B cell (primary cell): ENCODE results near the gene DYNLT2. TPM values are rescaled to one million over a fixed set of nuclear protein-coding genes. Genes with fewer than 3 reads are reported as not detected.
A peak's percentile ranks its signal among the peaks of the same experiment; 100 is the strongest.

ENCODE experiments used
- ATAC-seq: fragments of 200-7000 bp; cut with Tn5 transposase; one replicate; pipeline ENCODE4 v1.10.0; 2021; ENCODE audit warnings: low read depth, mild to moderate bottlenecking, moderate number of reproducible peaks, moderate library complexity
- CTCF ChIA-PET: fragments of 350-600 bp; sonication (Branson Sonifier 250); formaldehyde crosslinking; loops from one replicate; lab custom pipeline; 2021; ENCODE audit warnings: antibody characterized with exemption, inconsistent platforms; lab: Charles Lee
- POLR2A ChIA-PET: fragments of 350-600 bp; sonication (Branson Sonifier 250); formaldehyde crosslinking; loops from one replicate; lab custom pipeline; 2021; ENCODE audit warnings: antibody characterized with exemption; lab: Charles Lee
- DNase-seq: peaks from one replicate; pipeline ENCODE4 v3.0.0; 2013
- H2AFZ ChIP-seq: 2 replicates; pipeline ENCODE4 v1.6.1; 2012; ENCODE audit warnings: mild to moderate bottlenecking, low read depth, low read length; ENCODE audit not compliant: insufficient read depth, poor library complexity, severe bottlenecking
- H3K27ac ChIP-seq, 2 donors: 1 replicate in 1 of 2; 2 replicates in 1 of 2; pipeline ENCODE4 v1.5.1; 2012 to 2013; ENCODE audit warnings: low read length in 2 of 2, mild to moderate bottlenecking in 2 of 2, moderate library complexity in 1 of 2
- H3K27me3 ChIP-seq, 4 experiments: fragments of 200-600 bp in 1 of 4; sonication (generic) in 1 of 4; replicated peaks in 1 of 4; 1 replicate in 2 of 4; 2 replicates in 2 of 4; pipeline versions ENCODE4 v1.6.1 to v1.7.0; 2013 to 2016; ENCODE audit warnings: low read length in 3 of 4, mild to moderate bottlenecking in 2 of 4, mixed read lengths in 1 of 4, moderate library complexity in 1 of 4; ENCODE audit not compliant: insufficient read depth in 4 of 4, control insufficient read depth in 3 of 4; ENCODE audit errors: control extremely low read depth in 1 of 4
- H3K36me3 ChIP-seq, 2 experiments: replicated peaks in 1 of 2; 1 replicate in 1 of 2; 2 replicates in 1 of 2; pipeline versions ENCODE4 v1.6.1 to v1.7.1; 2013; ENCODE audit warnings: low read length in 1 of 2; ENCODE audit not compliant: insufficient read depth in 2 of 2, control insufficient read depth in 1 of 2; ENCODE audit errors: control extremely low read depth in 1 of 2, extremely low read depth in 1 of 2
- H3K4me1 ChIP-seq, 2 donors: fragments of 200-600 bp in 1 of 2; sonication (generic) in 1 of 2; 1 replicate in 1 of 2; 2 replicates in 1 of 2; pipeline versions ENCODE4 v1.5.1 to v1.6.1; 2013 to 2017; ENCODE audit warnings: low read length in 2 of 2; ENCODE audit not compliant: control insufficient read depth in 2 of 2, insufficient read depth in 2 of 2
- H3K4me2 ChIP-seq: replicated peaks from 2 replicates; pipeline ENCODE3; 2012; ENCODE audit warnings: mild to moderate bottlenecking, low read depth, low read length; ENCODE audit not compliant: poor library complexity, severe bottlenecking
- H3K4me3 ChIP-seq, 5 experiments: fragments of 200-600 bp in 1 of 5; sonication (generic) in 1 of 5; 1 replicate in 3 of 5; 2 replicates in 2 of 5; pipeline versions ENCODE4 v1.5.1 to v1.7.0; 2011 to 2016; ENCODE audit warnings: low read length in 4 of 5, mild to moderate bottlenecking in 4 of 5, low read depth in 2 of 5, control low read depth in 1 of 5, moderate library complexity in 1 of 5; ENCODE audit not compliant: insufficient read depth in 1 of 5; ENCODE audit errors: control extremely low read depth in 1 of 5, extremely low read depth in 1 of 5
- H3K79me2 ChIP-seq: fragments of 200-600 bp; sonication (generic); one replicate; pipeline ENCODE4 v1.6.0; 2016; ENCODE audit warnings: low read length; ENCODE audit not compliant: control insufficient read depth, insufficient read depth
- H3K9ac ChIP-seq: fragments of 200-600 bp; sonication (generic); 2 replicates; pipeline ENCODE4 v1.6.1; 2017; ENCODE audit warnings: mild to moderate bottlenecking, low read length, moderate library complexity
- H3K9me3 ChIP-seq, 3 donors: one replicate each; pipeline versions ENCODE4 v1.6.1 to v1.7.1; 2013; ENCODE audit warnings: low read length in 2 of 3; ENCODE audit not compliant: control insufficient read depth in 2 of 3, insufficient read depth in 1 of 3; ENCODE audit errors: control extremely low read depth in 1 of 3
- H4K20me1 ChIP-seq: 2 replicates; pipeline ENCODE4 v1.6.0; 2012; ENCODE audit warnings: mild to moderate bottlenecking, low read length; ENCODE audit not compliant: insufficient read depth, control insufficient read depth, poor library complexity, severe bottlenecking
- H3K27ac Mint-ChIP-seq: one replicate; pipeline ENCODE4 v1.8.0; 2021; ENCODE audit warnings: mixed read lengths
- H3K27me3 Mint-ChIP-seq: one replicate; pipeline ENCODE4 v1.8.0; 2021; ENCODE audit warnings: mixed read lengths
- H3K4me1 Mint-ChIP-seq: one replicate; pipeline ENCODE4 v1.8.0; 2021; ENCODE audit warnings: mixed read lengths
- H3K4me3 Mint-ChIP-seq: one replicate; pipeline ENCODE4 v1.8.0; 2021; ENCODE audit warnings: mixed read lengths
- H3K9me3 Mint-ChIP-seq: one replicate; pipeline ENCODE4 v1.8.0; 2022; ENCODE audit warnings: mixed read lengths; ENCODE audit not compliant: insufficient read depth
- EZH2 ChIP-seq: IDR thresholded peaks from 2 replicates; pipeline ENCODE4 v1.6.1; 2012; ENCODE audit warnings: borderline replicate concordance, low read depth, mild to moderate bottlenecking, moderate library complexity, low read length; ENCODE audit not compliant: insufficient read depth, poor library complexity, severe bottlenecking
- WGBS: methylation state at CpG from one replicate; pipeline ENCODE4 v1.1.5; 2013; ENCODE audit warnings: missing lambda C conversion rate; ENCODE audit not compliant: insufficient coverage; 5-methylcytosine and 5-hydroxymethylcytosine counted together
- intact Hi-C: fragments of 100-400 bp; cut with micrococcal nuclease; formaldehyde crosslinking; loops from one replicate; pipeline ENCODE4 v1.10.0; 2022
- polyA plus RNA-seq: library from polyadenylated mRNA; depleted of rRNA; stranded (reverse); fragments of >200 nt; gene quantifications from 2 replicates; pipeline ENCODE4 v1.2.3, GENCODE V29; 2012
- total RNA-seq, 2 donors: library from RNA; stranded (reverse); fragments of 120-200 nt in 1 of 2; gene quantifications; 1 replicate in 1 of 2; 2 replicates in 1 of 2; pipeline versions ENCODE4 v1.2.3 to v1.2.4, GENCODE V29; 2013 to 2022
- TF ChIP-seq, protein P1 (sequence below): fragments of 200-600 bp; IDR thresholded peaks from one replicate; pipeline ENCODE4 v1.8.0; 2022; ENCODE audit warnings: antibody characterized with exemption, mild to moderate bottlenecking

Gene DYNLT2
- total and polyA plus RNA-seq, 2 donors (not counting 1 experiment from before 2014, with no cell fraction given): 2.4 to 7.2 TPM

DNA sequence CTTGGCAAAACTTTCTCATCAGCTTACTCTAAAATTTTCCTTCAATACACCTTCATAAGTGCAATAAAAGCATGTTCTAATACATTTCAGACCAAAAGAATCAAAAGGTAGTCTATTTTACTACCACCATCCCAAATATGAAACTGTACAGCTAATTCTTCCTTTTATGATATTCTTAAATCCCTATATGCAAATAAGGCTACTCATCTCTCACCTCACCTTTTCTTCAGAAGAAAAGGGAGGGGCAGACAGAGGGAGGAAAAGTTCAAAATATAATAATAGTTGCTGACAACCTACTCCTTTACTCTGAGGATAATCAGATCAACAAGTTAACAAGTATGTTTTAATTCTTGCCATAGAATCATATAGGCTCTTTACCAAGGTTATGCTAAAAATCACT is 42.1 kb downstream of the DYNLT2 start:
- peaks cover 12 to 30% of the 10 kb centered on the region in 2 experiments for H3K36me3 ChIP-seq
- ChIA-PET CTCF (no interaction called here), POLR2A (no interaction called here)
- H4K20me1 ChIP-seq: no peaks in the 10 kb centered on the region
- H3K4me1 Mint-ChIP-seq: peaks cover 36% of the 10 kb centered on the region
- peaks cover 32% of the 10 kb centered on the region for H3K79me2 ChIP-seq
- H3K9ac ChIP-seq: no peak overlapping the region
- no peak overlapping the region for H2AFZ ChIP-seq
- H3K27ac ChIP-seq: peak overlapping the region in 1 of 2 donors; percentile 3
- no peak for DNase-seq
- H3K9me3 Mint-ChIP-seq: no peaks in the 10 kb centered on the region
- H3K4me3 Mint-ChIP-seq: no peak overlapping the region
- intact Hi-C loops: loop anchor here (10.0 kb wide), 1 partner anchor 124 kb away; no protein-coding TSS in a partner anchor
- no peak overlapping the region for H3K4me2 ChIP-seq
- no peak overlapping the region for H3K4me3 ChIP-seq
- no peaks in the 10 kb centered on the region for H3K9me3 ChIP-seq
- ATAC-seq: no peak
- no peak for TF ChIP-seq EZH2
- TF ChIP-seq, protein P1, sequence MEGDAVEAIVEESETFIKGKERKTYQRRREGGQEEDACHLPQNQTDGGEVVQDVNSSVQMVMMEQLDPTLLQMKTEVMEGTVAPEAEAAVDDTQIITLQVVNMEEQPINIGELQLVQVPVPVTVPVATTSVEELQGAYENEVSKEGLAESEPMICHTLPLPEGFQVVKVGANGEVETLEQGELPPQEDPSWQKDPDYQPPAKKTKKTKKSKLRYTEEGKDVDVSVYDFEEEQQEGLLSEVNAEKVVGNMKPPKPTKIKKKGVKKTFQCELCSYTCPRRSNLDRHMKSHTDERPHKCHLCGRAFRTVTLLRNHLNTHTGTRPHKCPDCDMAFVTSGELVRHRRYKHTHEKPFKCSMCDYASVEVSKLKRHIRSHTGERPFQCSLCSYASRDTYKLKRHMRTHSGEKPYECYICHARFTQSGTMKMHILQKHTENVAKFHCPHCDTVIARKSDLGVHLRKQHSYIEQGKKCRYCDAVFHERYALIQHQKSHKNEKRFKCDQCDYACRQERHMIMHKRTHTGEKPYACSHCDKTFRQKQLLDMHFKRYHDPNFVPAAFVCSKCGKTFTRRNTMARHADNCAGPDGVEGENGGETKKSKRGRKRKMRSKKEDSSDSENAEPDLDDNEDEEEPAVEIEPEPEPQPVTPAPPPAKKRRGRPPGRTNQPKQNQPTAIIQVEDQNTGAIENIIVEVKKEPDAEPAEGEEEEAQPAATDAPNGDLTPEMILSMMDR: no peak
- H3K4me1 ChIP-seq: peaks cover 8 to 21% of the 10 kb centered on the region in 2 donors
- H3K27me3 ChIP-seq: no peaks in the 10 kb centered on the region
- no peaks in the 10 kb centered on the region for H3K27me3 Mint-ChIP-seq
- H3K27ac Mint-ChIP-seq: no peak overlapping the region

DNA sequence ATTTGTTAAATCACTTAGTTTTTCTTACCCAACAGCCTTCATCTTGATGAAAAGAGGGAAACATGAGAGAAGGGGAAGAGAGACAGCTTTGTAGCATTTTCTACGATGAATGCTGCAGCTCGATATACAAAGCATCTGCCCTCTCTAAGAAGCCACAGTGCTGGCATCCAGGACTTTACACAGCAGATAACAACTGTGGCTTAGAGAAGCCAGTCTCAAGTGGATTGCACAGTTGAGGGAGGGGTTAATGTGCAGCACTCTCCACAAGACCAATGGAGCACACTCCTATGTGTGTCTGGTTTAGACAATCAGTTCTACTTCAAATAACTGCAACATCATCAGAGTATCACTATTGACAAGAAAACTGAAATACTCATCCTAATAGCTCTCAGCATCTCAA is 43.6 kb downstream of the DYNLT2 start:
- no peaks in the 10 kb centered on the region for H3K9me3 ChIP-seq
- no peak overlapping the region for H3K9ac ChIP-seq
- H3K4me3 ChIP-seq: no peak overlapping the region
- peaks cover 8 to 22% of the 10 kb centered on the region in 2 experiments for H3K36me3 ChIP-seq
- no peak overlapping the region for H3K4me2 ChIP-seq
- H3K27me3 ChIP-seq: no peaks in the 10 kb centered on the region
- DNase-seq (no peak), ATAC-seq (no peak)
- Mint-ChIP-seq H3K4me1 (peaks cover 48% of the 10 kb centered on the region), H3K9me3 (no peaks in the 10 kb centered on the region), H3K27ac (no peak overlapping the region), H3K27me3 (no peaks in the 10 kb centered on the region), H3K4me3 (no peak overlapping the region)
- intact Hi-C loops: loop anchor here (10.0 kb wide), 1 partner anchor 123 kb away; no protein-coding TSS in a partner anchor
- H3K27ac ChIP-seq: peak overlapping the region in 1 of 2 donors; percentile 10
- peaks cover 24% of the 10 kb centered on the region for H3K79me2 ChIP-seq
- ChIA-PET POLR2A (no interaction called here), CTCF (no interaction called here)
- H2AFZ ChIP-seq: no peak overlapping the region
- no peaks in the 10 kb centered on the region for H4K20me1 ChIP-seq
- no CpG with 5 or more reads among the region's 2 CpGs for WGBS
- peaks cover 17 to 35% of the 10 kb centered on the region in 2 donors for H3K4me1 ChIP-seq
- TF ChIP-seq, protein P1: no peak
- no peak for TF ChIP-seq EZH2
